ENCODE measurements around the gene ADGRL3. TPM values are rescaled to one million over a fixed set of nuclear protein-coding genes. Genes with fewer than 3 reads are reported as not detected.

ADGRL3 gene
- total RNA-seq, 1 donor from 2014 or later, result 34.5 TPM

DNA sequence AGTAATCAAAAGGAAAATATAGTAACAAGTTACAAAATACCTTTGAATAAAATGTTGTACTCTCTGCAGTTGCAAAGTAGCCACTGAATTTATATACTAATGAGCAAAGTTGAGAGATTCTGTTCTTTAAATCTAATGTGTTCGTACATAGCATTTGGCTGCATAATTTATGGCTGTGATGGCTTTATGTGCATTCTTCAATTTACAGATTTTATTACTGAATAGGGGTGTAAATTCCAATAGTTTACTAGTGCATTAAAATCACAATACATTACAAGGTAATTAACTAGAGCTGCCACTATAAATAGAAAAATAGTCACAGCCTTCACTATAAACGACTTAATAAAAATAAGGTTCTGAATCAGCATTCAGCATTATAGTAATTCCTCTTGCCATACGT is 620.0 kb downstream of the ADGRL3 start:
- no peak for DNase-seq (ENCODE audit: low read depth, low spot score)
- no peaks in the 10 kb centered on the region for H3K4me1 Mint-ChIP-seq
- TF ChIP-seq, protein P1, sequence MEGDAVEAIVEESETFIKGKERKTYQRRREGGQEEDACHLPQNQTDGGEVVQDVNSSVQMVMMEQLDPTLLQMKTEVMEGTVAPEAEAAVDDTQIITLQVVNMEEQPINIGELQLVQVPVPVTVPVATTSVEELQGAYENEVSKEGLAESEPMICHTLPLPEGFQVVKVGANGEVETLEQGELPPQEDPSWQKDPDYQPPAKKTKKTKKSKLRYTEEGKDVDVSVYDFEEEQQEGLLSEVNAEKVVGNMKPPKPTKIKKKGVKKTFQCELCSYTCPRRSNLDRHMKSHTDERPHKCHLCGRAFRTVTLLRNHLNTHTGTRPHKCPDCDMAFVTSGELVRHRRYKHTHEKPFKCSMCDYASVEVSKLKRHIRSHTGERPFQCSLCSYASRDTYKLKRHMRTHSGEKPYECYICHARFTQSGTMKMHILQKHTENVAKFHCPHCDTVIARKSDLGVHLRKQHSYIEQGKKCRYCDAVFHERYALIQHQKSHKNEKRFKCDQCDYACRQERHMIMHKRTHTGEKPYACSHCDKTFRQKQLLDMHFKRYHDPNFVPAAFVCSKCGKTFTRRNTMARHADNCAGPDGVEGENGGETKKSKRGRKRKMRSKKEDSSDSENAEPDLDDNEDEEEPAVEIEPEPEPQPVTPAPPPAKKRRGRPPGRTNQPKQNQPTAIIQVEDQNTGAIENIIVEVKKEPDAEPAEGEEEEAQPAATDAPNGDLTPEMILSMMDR (conservative IDR thresholded peaks at IDR 0.05), result no peak
- no peak overlapping the region for H3K4me3 Mint-ChIP-seq
- H3K27me3 Mint-ChIP-seq (ENCODE audit: low read depth), result no peaks in the 10 kb centered on the region
- peaks cover 2% of the 10 kb centered on the region for H3K9me3 Mint-ChIP-seq
- H3K27ac Mint-ChIP-seq (ENCODE audit: unreplicated experiment), result no peak overlapping the region
- peaks cover 2% of the 10 kb centered on the region for H3K36me3 Mint-ChIP-seq (ENCODE audit: low read depth)

DNA sequence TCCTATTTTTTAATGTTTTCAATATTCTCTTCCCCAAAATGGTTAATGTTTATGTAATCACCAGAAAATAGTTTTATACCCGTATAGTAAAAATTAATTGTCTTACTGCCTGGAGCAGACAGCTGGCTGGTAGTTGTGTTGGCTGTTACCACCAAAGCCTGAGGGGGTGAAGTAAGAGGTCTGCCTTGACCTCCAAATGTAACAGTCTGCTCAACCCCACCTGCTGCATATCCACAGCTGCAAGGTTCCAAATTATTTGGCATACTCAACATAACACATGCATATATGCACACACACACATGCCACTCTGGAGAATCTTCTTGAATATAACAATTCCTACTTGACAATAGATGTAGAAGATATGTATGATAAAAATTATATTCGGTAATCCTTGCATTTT is 624.3 kb downstream of the ADGRL3 start:
- H3K4me3 Mint-ChIP-seq, result no peak overlapping the region
- no peak overlapping the region for H3K27ac Mint-ChIP-seq (ENCODE audit: unreplicated experiment)
- peaks cover 2% of the 10 kb centered on the region for H3K36me3 Mint-ChIP-seq (ENCODE audit: low read depth)
- TF ChIP-seq, protein P1 (conservative IDR thresholded peaks at IDR 0.05), result no peak
- DNase-seq (ENCODE audit: low read depth, low spot score), result no peak
- peaks cover 2% of the 10 kb centered on the region for H3K9me3 Mint-ChIP-seq
- H3K4me1 Mint-ChIP-seq, result peaks cover 12% of the 10 kb centered on the region
- no peaks in the 10 kb centered on the region for H3K27me3 Mint-ChIP-seq (ENCODE audit: low read depth)

DNA sequence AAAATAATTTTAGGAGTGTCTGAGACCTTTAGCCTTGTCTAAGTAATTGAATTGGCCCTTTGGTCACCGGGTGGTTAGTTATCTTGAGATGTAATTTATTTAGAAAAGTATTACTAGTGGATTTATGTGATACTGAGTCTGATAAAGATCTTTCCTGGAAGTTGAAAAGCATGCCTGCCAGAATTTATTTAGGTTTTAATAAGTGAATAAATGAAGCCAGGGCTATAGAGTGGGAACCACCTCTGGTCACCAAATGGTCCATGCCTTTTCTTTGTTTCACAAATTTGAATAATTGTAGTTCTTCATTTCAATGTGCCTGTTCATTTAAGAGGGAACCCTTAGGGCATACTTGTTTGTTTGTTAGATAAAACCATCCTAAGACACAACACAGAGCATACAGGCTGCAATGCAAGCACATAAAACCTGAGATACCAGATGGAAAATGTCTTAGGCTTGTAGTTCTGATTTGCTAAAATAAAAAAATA is 627.8 kb downstream of the ADGRL3 start:
- TF ChIP-seq, protein P1 (conservative IDR thresholded peaks at IDR 0.05), result no peak
- no peak overlapping the region for H3K4me3 Mint-ChIP-seq
- no peaks in the 10 kb centered on the region for H3K27me3 Mint-ChIP-seq (ENCODE audit: low read depth)
- DNase-seq (ENCODE audit: low read depth, low spot score), result no peak
- peaks cover 2% of the 10 kb centered on the region for H3K9me3 Mint-ChIP-seq
- H3K27ac Mint-ChIP-seq (ENCODE audit: unreplicated experiment), result no peak overlapping the region
- peaks cover 12% of the 10 kb centered on the region for H3K4me1 Mint-ChIP-seq
- peaks cover 3% of the 10 kb centered on the region for H3K36me3 Mint-ChIP-seq (ENCODE audit: low read depth)

DNA sequence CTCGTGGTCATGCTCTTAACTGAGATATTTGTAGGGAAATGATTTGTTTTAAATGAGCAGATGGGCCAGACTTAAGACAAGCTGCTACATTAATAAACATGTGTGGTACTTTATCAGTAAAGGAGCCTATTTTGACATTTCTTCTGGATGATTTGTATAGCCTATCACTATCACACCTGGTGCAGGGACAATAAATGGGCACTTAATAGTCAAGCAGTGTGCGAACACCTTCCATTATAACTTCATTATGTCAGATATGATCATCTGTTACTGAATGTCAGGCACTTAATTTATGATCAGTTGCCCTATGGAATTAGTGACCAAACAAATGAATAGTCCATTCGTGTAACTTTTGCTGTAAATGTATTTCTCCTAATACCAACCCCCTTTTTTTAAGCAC is 628.8 kb downstream of the ADGRL3 start:
- H3K27ac Mint-ChIP-seq (ENCODE audit: unreplicated experiment), result no peak overlapping the region
- DNase-seq (ENCODE audit: low read depth, low spot score), result no peak
- peaks cover 7% of the 10 kb centered on the region for H3K9me3 Mint-ChIP-seq
- TF ChIP-seq, protein P1 (conservative IDR thresholded peaks at IDR 0.05), result no peak
- no peak overlapping the region for H3K4me3 Mint-ChIP-seq
- peaks cover 5% of the 10 kb centered on the region for H3K36me3 Mint-ChIP-seq (ENCODE audit: low read depth)
- no peaks in the 10 kb centered on the region for H3K27me3 Mint-ChIP-seq (ENCODE audit: low read depth)
- H3K4me1 Mint-ChIP-seq, result peaks cover 12% of the 10 kb centered on the region

DNA sequence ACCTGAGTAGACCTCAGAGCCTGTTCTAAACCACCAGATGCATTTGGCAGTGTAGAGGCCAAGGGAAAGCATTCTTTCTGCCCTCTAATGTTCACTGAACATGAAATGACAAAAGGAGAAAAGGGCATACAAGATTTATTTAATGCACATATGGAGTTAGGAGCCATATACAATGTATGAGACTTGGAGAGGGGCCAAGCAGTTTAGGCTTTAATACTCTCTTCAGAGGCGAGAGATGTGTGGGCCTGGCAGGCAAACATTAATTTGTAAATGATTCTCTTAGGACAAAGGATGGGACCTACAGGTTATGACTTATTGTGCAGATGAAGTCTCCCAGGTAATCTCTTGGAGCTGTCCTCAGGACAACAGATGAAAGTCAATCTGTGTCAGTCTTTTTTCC is 631.9 kb downstream of the ADGRL3 start:
- Mint-ChIP-seq H3K27ac (ENCODE audit: unreplicated experiment) (no peak overlapping the region), H3K4me1 (peaks cover 11% of the 10 kb centered on the region), H3K27me3 (ENCODE audit: low read depth) (no peaks in the 10 kb centered on the region), H3K36me3 (ENCODE audit: low read depth) (peaks cover 5% of the 10 kb centered on the region), H3K9me3 (peaks cover 7% of the 10 kb centered on the region), H3K4me3 (no peak overlapping the region)
- no peak for DNase-seq (ENCODE audit: low read depth, low spot score)
- TF ChIP-seq, protein P1 (conservative IDR thresholded peaks at IDR 0.05), result no peak

DNA sequence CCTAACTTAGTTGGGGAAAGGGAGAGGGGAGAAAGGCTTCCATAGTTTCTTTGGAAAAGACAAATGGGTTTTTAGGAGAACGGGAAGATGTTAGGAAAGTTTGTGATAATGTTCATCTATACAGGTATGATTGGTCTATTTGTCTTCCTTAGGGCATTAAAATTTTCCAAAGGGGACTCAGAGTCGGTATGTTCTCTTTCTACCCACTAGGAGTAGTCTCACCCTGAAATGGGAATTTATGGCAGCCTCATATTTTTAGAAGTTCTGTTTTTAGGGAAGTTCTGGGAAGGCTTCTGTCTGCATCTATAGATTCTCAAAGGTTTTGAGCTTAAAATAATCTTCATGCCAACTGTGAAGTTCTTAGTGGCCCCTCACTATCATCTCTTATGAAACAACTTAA is 637.3 kb downstream of the ADGRL3 start:
- Mint-ChIP-seq H3K27me3 (ENCODE audit: low read depth) (no peaks in the 10 kb centered on the region), H3K4me3 (no peak overlapping the region), H3K4me1 (no peaks in the 10 kb centered on the region), H3K27ac (ENCODE audit: unreplicated experiment) (no peak overlapping the region), H3K36me3 (ENCODE audit: low read depth) (peaks cover 2% of the 10 kb centered on the region), H3K9me3 (peaks cover 5% of the 10 kb centered on the region)
- TF ChIP-seq, protein P1 (conservative IDR thresholded peaks at IDR 0.05), result no peak
- no peak for DNase-seq (ENCODE audit: low read depth, low spot score)
